GM12878 (cell line): ENCODE measurements around the gene RBM15. TPM values are rescaled to one million over a fixed set of nuclear protein-coding genes. Genes with fewer than 3 reads are reported as not detected.
A peak's percentile ranks its signal among the peaks of the same experiment; 100 is the strongest.

ENCODE experiments used
- ATAC-seq: fragments of 200-7000 bp; cut with Tn5 transposase; 3 replicates; pipeline ENCODE4 v1.9.1; 2020; ENCODE audit warnings: mild to moderate bottlenecking, moderate library complexity
- BruUV-seq: library from RNA; stranded (reverse); fragments of 400-500 nt; replicated peaks from 2 replicates; lab custom pipeline; 2021; lab: Mats Ljungman, UMichigan
- CTCF ChIA-PET: fragments of 300-600 bp; sonication (Branson Sonifier 250); formaldehyde crosslinking; extraction: SDS; loops from one replicate; lab custom pipeline; 2021; ENCODE audit warnings: inconsistent platforms; lab: Yijun Ruan, JAX
- POLR2A ChIA-PET: fragments of 350-600 bp; formaldehyde crosslinking; extraction: SDS; loops from one replicate; lab custom pipeline; 2021; ENCODE audit warnings: inconsistent platforms; lab: Charles Lee
- RAD21 ChIA-PET: fragments of 300-600 bp; sonication (Branson Sonifier 250); formaldehyde crosslinking; loops from one replicate; lab custom pipeline; 2023; ENCODE audit warnings: antibody characterized with exemption; ENCODE audit not compliant: unreplicated experiment; lab: Charles Lee
- SMC1A ChIA-PET: fragments of 300-600 bp; sonication (Branson Sonifier 250); formaldehyde crosslinking; loops from one replicate; lab custom pipeline; 2023; ENCODE audit not compliant: unreplicated experiment, uncharacterized antibody; lab: Charles Lee
- DNase-seq: peaks from one replicate; pipeline ENCODE4 v3.0.0-alpha.2; 2011; ENCODE audit warnings: low read depth, low spot score
- FAIRE-seq: peaks from 3 replicates; lab custom pipeline; 2011; peaks lifted over from hg19 to GRCh38; lab: Jason Lieb, UNC
- H2AFZ ChIP-seq: 2 replicates; pipeline ENCODE4 v1.6.0; 2011; ENCODE audit warnings: low read depth, low read length, control low read depth; ENCODE audit not compliant: control insufficient read depth
- H3K27ac ChIP-seq: 2 replicates; pipeline ENCODE4 v1.5.1; 2011; ENCODE audit warnings: control low read depth; ENCODE audit not compliant: control insufficient read depth, insufficient read depth
- H3K27me3 ChIP-seq, 2 experiments: replicated peaks in 1 of 2; 2 replicates each; pipeline versions ENCODE4 v1.6.0 to v1.6.1; 2011; ENCODE audit warnings: low read length in 1 of 2; ENCODE audit not compliant: control insufficient read depth in 2 of 2, insufficient read depth in 2 of 2
- H3K36me3 ChIP-seq, 2 experiments: 2 replicates each; pipeline ENCODE4 v1.5.1; 2011; ENCODE audit warnings: low read length in 1 of 2; ENCODE audit not compliant: control insufficient read depth in 2 of 2, insufficient read depth in 2 of 2
- H3K4me1 ChIP-seq: 2 replicates; pipeline ENCODE4 v1.6.1; 2011; ENCODE audit warnings: mild to moderate bottlenecking, low read length, moderate library complexity, mixed read lengths; ENCODE audit not compliant: control insufficient read depth, insufficient read depth
- H3K4me2 ChIP-seq: 2 replicates; pipeline ENCODE4 v1.6.0; 2011; ENCODE audit warnings: control low read depth; ENCODE audit not compliant: control insufficient read depth, insufficient read depth
- H3K4me3 ChIP-seq: fragments of 200-600 bp; sonication (generic); 2 replicates; pipeline ENCODE4 v1.5.1; 2016
- H3K79me2 ChIP-seq: 2 replicates; pipeline ENCODE4 v1.6.0; 2011; ENCODE audit warnings: low read length; ENCODE audit not compliant: control insufficient read depth, insufficient read depth
- H3K9ac ChIP-seq: 2 replicates; pipeline ENCODE4 v1.8.0; 2011; ENCODE audit warnings: low read length, control low read depth, mixed read lengths; ENCODE audit not compliant: control insufficient read depth, insufficient read depth
- H3K9me3 ChIP-seq: replicated peaks from 3 replicates; pipeline ENCODE4 v1.5.1; 2011; ENCODE audit warnings: mild to moderate bottlenecking, low read length; ENCODE audit not compliant: control insufficient read depth, insufficient read depth
- H4K20me1 ChIP-seq: 2 replicates; pipeline ENCODE4 v1.6.0; 2011; ENCODE audit not compliant: control insufficient read depth, insufficient read depth
- FOS ChIP-seq: IDR thresholded peaks from 3 replicates; pipeline ENCODE4 v1.6.1; 2011; ENCODE audit warnings: borderline replicate concordance; ENCODE audit not compliant: insufficient read length; ENCODE audit errors: extremely low read depth
- HDAC2 ChIP-seq: fragments of 200-600 bp; sonication (generic); IDR thresholded peaks from 2 replicates; pipeline ENCODE4 v1.6.1; 2017
- IKZF1 ChIP-seq: fragments of 450-650 bp; conservative IDR thresholded peaks from 2 replicates; pipeline ENCODE4 v1.6.1; 2017; ENCODE audit warnings: antibody characterized with exemption, mild to moderate bottlenecking
- IKZF2 ChIP-seq, 2 experiments: fragments of 450-650 bp; IDR thresholded peaks; 2 replicates each; pipeline ENCODE4 v1.6.1; 2017; ENCODE audit warnings: mild to moderate bottlenecking in 2 of 2, moderate library complexity in 2 of 2
- IRF4 ChIP-seq: IDR thresholded peaks from 2 replicates; pipeline ENCODE4 v1.6.1; 2011; ENCODE audit warnings: low read depth, low read length
- MEF2B ChIP-seq: fragments of 450-650 bp; IDR thresholded peaks from 2 replicates; pipeline ENCODE4 v1.6.1; 2018; ENCODE audit warnings: mild to moderate bottlenecking, moderate library complexity; ENCODE audit not compliant: partially characterized antibody, poor library complexity, severe bottlenecking
- MLLT1 ChIP-seq: fragments of 450-650 bp; IDR thresholded peaks from 2 replicates; pipeline ENCODE4 v1.6.1; 2016; ENCODE audit warnings: mild to moderate bottlenecking
- NR2F1 ChIP-seq: fragments of 450-650 bp; conservative IDR thresholded peaks from 2 replicates; pipeline ENCODE4 v1.6.1; 2017; ENCODE audit warnings: mild to moderate bottlenecking
- PAX5 ChIP-seq: IDR thresholded peaks from 2 replicates; pipeline ENCODE4 v1.6.1; 2011; ENCODE audit warnings: low read depth, low read length, borderline replicate concordance
- POLR2A ChIP-seq: IDR thresholded peaks from 2 replicates; pipeline ENCODE4 v1.6.1; 2011; ENCODE audit warnings: low read depth, mild to moderate bottlenecking, low read length
- POLR2AphosphoS5 ChIP-seq: IDR thresholded peaks from 2 replicates; pipeline ENCODE4 v1.6.1; 2011; ENCODE audit warnings: mild to moderate bottlenecking, low read length, inconsistent platforms
- RCOR1 ChIP-seq: conservative IDR thresholded peaks from 2 replicates; pipeline ENCODE4 v1.6.1; 2012; ENCODE audit warnings: low read depth, low read length, improper control_type of control experiment
- RFX5 ChIP-seq: IDR thresholded peaks from 2 replicates; pipeline ENCODE4 v1.6.1; 2011; ENCODE audit warnings: low read depth, low read length, improper control_type of control experiment
- SP1 ChIP-seq: IDR thresholded peaks from one replicate; pipeline ENCODE4 v1.6.1; 2011; ENCODE audit warnings: low read depth, low read length
- TBL1XR1 ChIP-seq: IDR thresholded peaks from 2 replicates; pipeline ENCODE4 v1.6.1; 2012; ENCODE audit warnings: low read depth, low read length, improper control_type of control experiment
- YY1 ChIP-seq: IDR thresholded peaks from 2 replicates; pipeline ENCODE4 v1.6.1; 2011; ENCODE audit warnings: low read depth, mild to moderate bottlenecking, low read length
- ZNF687 ChIP-seq: fragments of 450-650 bp; IDR thresholded peaks from 2 replicates; pipeline ENCODE4 v1.6.1; 2017; ENCODE audit warnings: mild to moderate bottlenecking, moderate library complexity
- ZSCAN29 ChIP-seq: fragments of 450-650 bp; IDR thresholded peaks from 2 replicates; pipeline ENCODE4 v1.6.1; 2017; ENCODE audit warnings: mild to moderate bottlenecking, moderate library complexity
- WGBS: methylation state at CpG from one replicate; pipeline ENCODE4 v1.1.6; 2016; ENCODE audit warnings: low lambda C conversion rate; ENCODE audit not compliant: insufficient replicate concordance, insufficient coverage; ENCODE audit errors: missing lambda C conversion rate; 5-methylcytosine and 5-hydroxymethylcytosine counted together
- in situ Hi-C: fragments of 300-500 bp; cut with MboI; formaldehyde crosslinking; loops from 9 replicates; pipeline ENCODE4 v1.14.3; 2018; ENCODE audit warnings: mixed read lengths
- intact Hi-C: fragments of 100-400 bp; cut with micrococcal nuclease; formaldehyde crosslinking; loops from one replicate; pipeline ENCODE4 v1.14.2; 2022; ENCODE audit not compliant: unreplicated experiment
- polyA plus RNA-seq, 11 experiments: library from polyadenylated mRNA; depleted of rRNA in 4 of 11; unstranded in 6 of 11; stranded (reverse) in 5 of 11; fragments of >200 nt; fragmentation: Nextera tagmentation in 4 of 11; fragmentation: Illumina TruSeq in 1 of 11; extraction: Ambion mirVana in 4 of 11; extraction: Trizol in 1 of 11; gene quantifications; 1 replicate in 1 of 11; 2 replicates in 10 of 11; pipeline versions ENCODE4 v1.2.1 to v1.2.3, GENCODE V29; 2011 to 2016; ENCODE audit warnings: inconsistent platforms in 2 of 11, missing spikeins in 2 of 11, low read depth in 1 of 11
- total RNA-seq, 4 experiments: library from RNA; depleted of rRNA in 3 of 4; stranded (reverse); fragments of >200 nt in 3 of 4; fragmentation: Illumina TruSeq in 1 of 4; extraction: Trizol in 1 of 4; gene quantifications; 2 replicates each; pipeline versions ENCODE4 v1.2.1 to v1.2.3, GENCODE V29; 2013 to 2021

RBM15 gene
- total and polyA plus RNA-seq, 10 of the 15 experiments (the other 5 are each of a cell fraction or from before 2014, with no cell fraction given), result 3.1 to 63.2 (median 26.7) TPM

GRCh38 chr1:110347182-110347893 is 8.2 kb downstream of the RBM15 start:
- POLR2A ChIA-PET, result interaction anchor here (1.1 to 4.3 kb wide), 10 partner anchors 9 to 61 kb away, joined by 3 to 34 read pairs (median 4); partner anchors contain the start of gene RBM15
- SMC1A ChIA-PET, result interaction anchor here (0.7 to 5.8 kb wide), 12 partner anchors 8 to 113 kb away, joined by 3 to 51 read pairs (median 6); partner anchors contain the start of genes LAMTOR5 and RBM15
- ATAC-seq (peak; percentile 46), DNase-seq (no peak), FAIRE-seq (no peak)
- peak; percentile 64 for TF ChIP-seq NR2F1
- no peak for TF ChIP-seq RCOR1
- peak; percentile 100 for TF ChIP-seq PAX5
- no peak for TF ChIP-seq MEF2B
- TF ChIP-seq IKZF2 (IDR thresholded peaks at IDR 0.05), result 0 out of 4 replicates have a peak, but pooled peaks of 1 of the 2 experiments have one; percentile 19
- TF ChIP-seq TBL1XR1, result no peak
- TF ChIP-seq IRF4, result no peak
- TF ChIP-seq HDAC2, result no peak
- TF ChIP-seq ZSCAN29, result no peak
- no peak for TF ChIP-seq ZNF687
- peak; percentile 76 for TF ChIP-seq MLLT1
- no peak for TF ChIP-seq YY1
- no peak for TF ChIP-seq SP1
- TF ChIP-seq RFX5, result no peak
- peak; percentile 40; the same call in 1 of the 2 replicates for TF ChIP-seq POLR2A
- 0 out of 2 replicates have a peak, but pooled peaks have one; percentile 29 for TF ChIP-seq IKZF1
- TF ChIP-seq FOS, result no peak
- peak; percentile 42; the same call in 1 of the 2 replicates for TF ChIP-seq POLR2AphosphoS5
- CTCF ChIA-PET, result interaction anchor here (0.9 to 3.8 kb wide), 7 partner anchors 8 to 144 kb away, joined by 3 to 31 read pairs (median 4); partner anchors contain the start of gene RBM15
- Histone ChIP-seq H3K9ac (peak overlapping the region; percentile 12; the same call in 1 of the 2 replicates), H3K4me3 (peak overlapping the region; percentile 47), H4K20me1 (no peaks in the 10 kb centered on the region), H3K79me2 (peaks cover 100% of the 10 kb centered on the region), H2AFZ (no peak overlapping the region), H3K4me1 (peaks cover 10% of the 10 kb centered on the region), H3K9me3 (no peaks in the 10 kb centered on the region), H3K36me3 (peaks cover 4 to 14% of the 10 kb centered on the region in 2 experiments), H3K27me3 (no peaks in the 10 kb centered on the region), H3K27ac (peak overlapping the region; percentile 23; the same call in 1 of the 2 replicates), H3K4me2 (peak overlapping the region; percentile 53)
- RAD21 ChIA-PET, result interaction anchor here (1.4 to 6.2 kb wide), 3 partner anchors 9 to 40 kb away, joined by 4 to 42 read pairs (median 35); partner anchors contain the start of gene RBM15
- in situ Hi-C loops, result no loop called here
- intact Hi-C loops, result no loop called here
- no TSS peak for BruUV-seq
- WGBS, result 20% methylated on average over 14 of the region's 14 CpGs
